Hematopoietic multipotent progenitor cell treated with erythropoietin and hydrocortisone succinate and interleukin-3 and kit ligand, for 8 days (in vitro differentiated cells): ENCODE measurements around the gene KRT4.
"Not testable (repeated sequence)": the region's sequence is repeated elsewhere in the genome, so short reads cannot be mapped to it uniquely, and the experiment has no call there.

Experiments
- DNase-seq: peaks from one replicate; pipeline ENCODE4 v3.0.0-alpha.2; 2015

Gene KRT4

GRCh38 chr12:52813885-52814709 is at the start of gene KRT4:
Gene KRT4 (minus strand): TSS chr12:52814116. CDS start chr12:52814058, 58 bp downstream.
- no peak for DNase-seq

- DNase-seq = no peak
Observed at GRCh38 chr12:52862023-52862422, 48.1 kb upstream of the KRT4 start.

GRCh38 chr12:52861511-52861910 is 47.6 kb upstream of the KRT4 start:
- DNase-seq = no peak

- no peak for DNase-seq
Observed at GRCh38 chr12:52860102-52860823, 46.3 kb upstream of the KRT4 start.

- DNase-seq = no peak
Observed at GRCh38 chr12:52857500-52857899, 43.6 kb upstream of the KRT4 start.

GRCh38 chr12:52856787-52857186 is 42.9 kb upstream of the KRT4 start:
- DNase-seq = no peak

- DNase-seq = not testable (repeated sequence)
Observed at GRCh38 chr12:52856077-52856476, 42.2 kb upstream of the KRT4 start.

- no peak for DNase-seq
Observed at GRCh38 chr12:52851787-52852186, 37.9 kb upstream of the KRT4 start.

GRCh38 chr12:52850681-52851080 is 36.8 kb upstream of the KRT4 start:
- no peak for DNase-seq

- DNase-seq = no peak
Observed at GRCh38 chr12:52849511-52849910, 35.6 kb upstream of the KRT4 start.

GRCh38 chr12:52848661-52849255 is 34.8 kb upstream of the KRT4 start, which contains the start of gene KRT78:
Gene KRT78 (minus strand): TSS chr12:52848994. CDS start chr12:52848930, 64 bp downstream.
- DNase-seq = no peak

- DNase-seq = no peak
Observed at GRCh38 chr12:52847335-52848102, 33.6 kb upstream of the KRT4 start.

GRCh38 chr12:52846356-52846970 is 32.5 kb upstream of the KRT4 start:
- no peak for DNase-seq

GRCh38 chr12:52845946-52846345 is 32.0 kb upstream of the KRT4 start:
- DNase-seq = no peak

- DNase-seq = no peak
Observed at GRCh38 chr12:52844386-52844785, 30.5 kb upstream of the KRT4 start.

GRCh38 chr12:52839436-52840105 is 25.7 kb upstream of the KRT4 start:
- DNase-seq = no peak

- peak; percentile 11 for DNase-seq
Observed at GRCh38 chr12:52838609-52839435, 24.9 kb upstream of the KRT4 start.

- DNase-seq = no peak
Observed at GRCh38 chr12:52837781-52838608, 24.1 kb upstream of the KRT4 start.

GRCh38 chr12:52837413-52837741 is 23.5 kb upstream of the KRT4 start:
- no peak for DNase-seq
